ENCODE results near the gene GBF1.

GRCh38 chr10:102347236-102347828 lies 102.0 kb downstream of the GBF1 start:
- no peak for TF ChIP-seq FOXM1 (IDR thresholded peaks at IDR 0.05; ENCODE audit: borderline replicate concordance)
- no peak for TF ChIP-seq LEF1 (IDR thresholded peaks at IDR 0.05; ENCODE audit: borderline replicate concordance)
- no peak for TF ChIP-seq SUZ12 (IDR thresholded peaks at IDR 0.05)
- TF ChIP-seq BHLHE40 (IDR thresholded peaks at IDR 0.05; ENCODE audit: borderline replicate concordance), result no peak
- no peak for TF ChIP-seq PKNOX1 (IDR thresholded peaks at IDR 0.05)
- TF ChIP-seq CTBP1 (IDR thresholded peaks at IDR 0.05; ENCODE audit: borderline replicate concordance), result no peak
- no peak for TF ChIP-seq SP1 (IDR thresholded peaks at IDR 0.05)
- no peak for TF ChIP-seq TARDBP (IDR thresholded peaks at IDR 0.05)
- no peak for TF ChIP-seq FOXK2 (IDR thresholded peaks at IDR 0.05)
- TF ChIP-seq NFRKB (IDR thresholded peaks at IDR 0.05), result no peak
- TF ChIP-seq ELF4 (IDR thresholded peaks at IDR 0.05), result no peak
- TF ChIP-seq L3MBTL2 (conservative IDR thresholded peaks at IDR 0.05), result no peak
- TF ChIP-seq ZNF384 (IDR thresholded peaks at IDR 0.05), result no peak
- TF ChIP-seq FOXA1 (IDR thresholded peaks at IDR 0.05), result no peak
